K562 (cell line): Measurements from ENCODE around the gene TTC22. TPM values are rescaled to one million over a fixed set of nuclear protein-coding genes. Genes with fewer than 3 reads are reported as not detected.

Experiments used
- ATAC-seq: fragments of 200-7000 bp; cut with Tn5 transposase; 3 replicates; pipeline ENCODE4 v1.9.1; 2020; ENCODE audit warnings: moderate library complexity
- BruUV-seq: library from RNA; stranded (reverse); fragments of 400-500 nt; replicated peaks from 2 replicates; lab custom pipeline; 2021; lab: Mats Ljungman, UMichigan
- CTCF ChIA-PET: fragments of 300-600 bp; formaldehyde crosslinking; extraction: SDS; loops from one replicate; lab custom pipeline; 2021; ENCODE audit warnings: low intra/inter-chr PET ratio; lab: Yijun Ruan, JAX
- POLR2A ChIA-PET: fragments of 300-600, 350-650 bp; sonication (Branson Sonifier 250); formaldehyde crosslinking; extraction: SDS; loops from one replicate; lab custom pipeline; 2021; ENCODE audit warnings: antibody characterized with exemption, inconsistent platforms; lab: Yijun Ruan, JAX
- DNase-seq, 4 experiments: peaks; one replicate each; pipeline versions ENCODE4 v3.0.0 to v3.0.0-alpha.2; 2011 to 2018; ENCODE audit warnings: low spot score in 3 of 4, mixed read lengths in 3 of 4; ENCODE audit errors: extremely low read depth in 1 of 4
- FAIRE-seq: peaks from 2 replicates; lab custom pipeline; 2011; peaks lifted over from hg19 to GRCh38; lab: Jason Lieb, UNC
- H2AFZ ChIP-seq: 2 replicates; pipeline ENCODE4 v1.6.0; 2011; ENCODE audit warnings: low read depth, low read length, control low read depth, inconsistent platforms
- H3K27ac ChIP-seq: fragments of 200-600 bp; 3 replicates; pipeline ENCODE4 v1.8.0; 2011; ENCODE audit warnings: low read depth, mild to moderate bottlenecking, control low read depth, inconsistent platforms, low read length, moderate library complexity, mixed read lengths; ENCODE audit errors: extremely low read depth
- H3K27me3 ChIP-seq, 2 experiments: fragments of 300-600 bp in 1 of 2; 2 replicates in 1 of 2; 3 replicates in 1 of 2; pipeline versions ENCODE4 v1.6.0 to v1.8.0; 2011; ENCODE audit warnings: inconsistent platforms in 2 of 2, low read length in 2 of 2, mild to moderate bottlenecking in 1 of 2, mixed read lengths in 1 of 2, moderate library complexity in 1 of 2; ENCODE audit not compliant: control insufficient read depth in 2 of 2, insufficient read depth in 2 of 2
- H3K36me3 ChIP-seq: fragments of 300-600 bp; 3 replicates; pipeline ENCODE4 v1.8.0; 2011; ENCODE audit warnings: mild to moderate bottlenecking, low read length, inconsistent platforms; ENCODE audit not compliant: control insufficient read depth, insufficient read depth
- H3K4me1 ChIP-seq, 2 experiments: fragments of 200-600 bp in 1 of 2; replicated peaks in 1 of 2; 2 replicates in 1 of 2; 3 replicates in 1 of 2; pipeline versions ENCODE4 v1.5.1 to v1.8.0; 2011; ENCODE audit warnings: inconsistent platforms in 2 of 2, low read length in 2 of 2, mild to moderate bottlenecking in 1 of 2, mixed read lengths in 1 of 2, moderate library complexity in 1 of 2; ENCODE audit not compliant: control insufficient read depth in 2 of 2, insufficient read depth in 2 of 2
- H3K4me2 ChIP-seq: 2 replicates; pipeline ENCODE4 v1.6.1; 2011; ENCODE audit warnings: low read length, control low read depth, inconsistent platforms, mixed read lengths; ENCODE audit not compliant: insufficient read depth
- H3K4me3 ChIP-seq: fragments of 200-600 bp; sonication (generic), shearing (Covaris generic); 2 replicates; pipeline ENCODE4 v1.5.1; 2016; ENCODE audit warnings: control low read depth, inconsistent platforms
- H3K79me2 ChIP-seq: fragments of 200-600 bp; 3 replicates; pipeline ENCODE4 v1.8.0; 2011; ENCODE audit warnings: low read length, inconsistent platforms; ENCODE audit not compliant: control insufficient read depth, insufficient read depth
- H3K9ac ChIP-seq, 2 experiments: 2 replicates each; pipeline versions ENCODE4 v1.6.0 to v1.6.1; 2011; ENCODE audit warnings: low read depth in 2 of 2, low read length in 2 of 2, control low read depth in 1 of 2, inconsistent platforms in 1 of 2, mild to moderate bottlenecking in 1 of 2, mixed read lengths in 1 of 2; ENCODE audit not compliant: insufficient read depth in 1 of 2
- H3K9me1 ChIP-seq: one replicate; pipeline ENCODE4 v1.6.0; 2011; ENCODE audit warnings: inconsistent platforms, mild to moderate bottlenecking, low read length, moderate library complexity; ENCODE audit not compliant: control insufficient read depth, insufficient read depth
- H3K9me3 ChIP-seq: replicated peaks from 2 replicates; pipeline ENCODE4 v1.5.1; 2011; ENCODE audit warnings: low read depth, low read length, inconsistent platforms; ENCODE audit not compliant: control insufficient read depth, insufficient read depth
- H4K20me1 ChIP-seq: replicated peaks from 2 replicates; pipeline ENCODE4 v1.6.1; 2011; ENCODE audit warnings: low read length, inconsistent platforms, mixed read lengths; ENCODE audit not compliant: control insufficient read depth, insufficient read depth
- TAF1 ChIP-seq: IDR thresholded peaks from 2 replicates; pipeline ENCODE4 v1.6.1; 2011; ENCODE audit warnings: mild to moderate bottlenecking, low read length, moderate library complexity; ENCODE audit not compliant: insufficient read depth, control insufficient read depth, severe bottlenecking; ENCODE audit errors: extremely low read depth
- ZNF584 ChIP-seq: fragments of 200-800 bp; sonication (Bioruptor generic); IDR thresholded peaks from 2 replicates; pipeline ENCODE4 v1.6.1; 2016; ENCODE audit warnings: low read depth, mild to moderate bottlenecking, missing genetic modification characterization, missing compliant biosample characterization
- WGBS: fragments of 100-300 bp; shearing (Covaris generic); methylation state at CpG from one replicate; pipeline ENCODE4 v1.1.6; 2016; ENCODE audit warnings: low coverage, mixed read lengths; ENCODE audit not compliant: insufficient coverage; ENCODE audit errors: missing lambda C conversion rate; 5-methylcytosine and 5-hydroxymethylcytosine counted together
- in situ Hi-C: fragments of 300-500 bp; cut with MboI; formaldehyde crosslinking; loops from 4 replicates; pipeline ENCODE4 v1.15.0; 2018; ENCODE audit warnings: inconsistent platforms, mixed read lengths
- intact Hi-C: fragments of 100-400 bp; cut with micrococcal nuclease; formaldehyde crosslinking; loops from 2 replicates; pipeline ENCODE4 v1.14.2; 2022
- polyA plus RNA-seq, 8 experiments: library from polyadenylated mRNA; depleted of rRNA in 4 of 8; stranded (reverse) in 5 of 8; unstranded in 3 of 8; fragments of >200 nt; fragmentation: Nextera tagmentation in 2 of 8; fragmentation: Illumina TruSeq in 1 of 8; extraction: Ambion mirVana in 2 of 8; extraction: Trizol in 1 of 8; gene quantifications; 2 replicates each; pipeline versions ENCODE4 v1.2.1 to v1.2.3, GENCODE V29; 2011 to 2014; ENCODE audit warnings: inconsistent platforms in 1 of 8, missing spikeins in 1 of 8
- total RNA-seq, 7 experiments: library from RNA; depleted of rRNA in 6 of 7; stranded (reverse); fragments of >200 nt in 6 of 7; fragmentation: Illumina TruSeq in 2 of 7; extraction: Trizol in 2 of 7; gene quantifications; 2 replicates each; pipeline versions ENCODE4 v1.2.1 to v1.2.3, GENCODE V29; 2011 to 2021; ENCODE audit warnings: low replicate concordance in 1 of 7
- TF ChIP-seq, protein P1 (sequence below), 2 experiments: fragments of 200-800 bp in 1 of 2; sonication (Bioruptor generic) in 1 of 2; sonication (generic) in 1 of 2; formaldehyde crosslinking in 1 of 2; IDR thresholded peaks in 1 of 2; conservative IDR thresholded peaks in 1 of 2; 2 replicates each; pipeline versions ENCODE4 v1.5.0 to v1.6.1; 2016 to 2020; ENCODE audit warnings: missing compliant biosample characterization in 1 of 2, missing genetic modification characterization in 1 of 2, missing genetic modification reagents in 1 of 2
- TF ChIP-seq, protein P2 (sequence below): fragments of 450-650 bp; formaldehyde crosslinking; IDR thresholded peaks from 2 replicates; pipeline ENCODE4 v1.4.0; 2020; ENCODE audit warnings: mild to moderate bottlenecking, mixed read lengths

TTC22 gene
- total and polyA plus RNA-seq, 9 of the 15 experiments (the other 6 are each of a cell fraction or from before 2014, with no cell fraction given) = 0.07 TPM; not detected in 8

DNA sequence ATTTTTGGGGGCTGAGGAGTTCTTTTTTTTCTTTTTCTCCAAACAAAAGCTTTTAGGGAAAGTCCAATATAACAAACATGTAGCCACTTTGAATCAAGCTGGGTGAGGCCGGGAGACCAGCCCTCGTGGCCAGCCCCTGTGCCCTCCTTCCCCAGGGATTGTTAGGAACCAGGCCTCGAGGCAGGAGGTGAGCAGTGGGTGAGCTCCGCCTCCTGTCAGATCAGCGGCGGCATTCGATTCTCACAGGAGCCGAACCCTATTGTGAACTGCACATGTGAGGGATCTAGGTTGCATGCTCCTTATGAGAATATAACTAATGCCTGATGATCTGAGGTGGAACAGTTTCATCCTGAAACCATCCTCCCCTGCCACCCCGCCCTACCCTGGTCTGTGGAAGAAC, 41.8 kb upstream of the TTC22 start (continued):
- TF ChIP-seq, protein P1, sequence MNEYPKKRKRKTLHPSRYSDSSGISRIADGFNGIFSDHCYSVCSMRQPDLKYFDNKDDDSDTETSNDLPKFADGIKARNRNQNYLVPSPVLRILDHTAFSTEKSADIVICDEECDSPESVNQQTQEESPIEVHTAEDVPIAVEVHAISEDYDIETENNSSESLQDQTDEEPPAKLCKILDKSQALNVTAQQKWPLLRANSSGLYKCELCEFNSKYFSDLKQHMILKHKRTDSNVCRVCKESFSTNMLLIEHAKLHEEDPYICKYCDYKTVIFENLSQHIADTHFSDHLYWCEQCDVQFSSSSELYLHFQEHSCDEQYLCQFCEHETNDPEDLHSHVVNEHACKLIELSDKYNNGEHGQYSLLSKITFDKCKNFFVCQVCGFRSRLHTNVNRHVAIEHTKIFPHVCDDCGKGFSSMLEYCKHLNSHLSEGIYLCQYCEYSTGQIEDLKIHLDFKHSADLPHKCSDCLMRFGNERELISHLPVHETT (CRISPR knock-in tag; conservative IDR thresholded peaks at IDR 0.05 in 1 of 2, IDR thresholded peaks at IDR 0.05 in 1 of 2) = no peak
- TF ChIP-seq, protein P2, sequence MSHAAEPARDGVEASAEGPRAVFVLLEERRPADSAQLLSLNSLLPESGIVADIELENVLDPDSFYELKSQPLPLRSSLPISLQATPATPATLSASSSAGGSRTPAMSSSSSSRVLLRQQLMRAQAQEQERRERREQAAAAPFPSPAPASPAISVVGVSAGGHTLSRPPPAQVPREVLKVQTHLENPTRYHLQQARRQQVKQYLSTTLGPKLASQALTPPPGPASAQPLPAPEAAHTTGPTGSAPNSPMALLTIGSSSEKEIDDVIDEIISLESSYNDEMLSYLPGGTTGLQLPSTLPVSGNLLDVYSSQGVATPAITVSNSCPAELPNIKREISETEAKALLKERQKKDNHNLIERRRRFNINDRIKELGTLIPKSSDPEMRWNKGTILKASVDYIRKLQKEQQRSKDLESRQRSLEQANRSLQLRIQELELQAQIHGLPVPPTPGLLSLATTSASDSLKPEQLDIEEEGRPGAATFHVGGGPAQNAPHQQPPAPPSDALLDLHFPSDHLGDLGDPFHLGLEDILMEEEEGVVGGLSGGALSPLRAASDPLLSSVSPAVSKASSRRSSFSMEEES (CRISPR knock-in tag) = no peak
- TF ChIP-seq ZNF584 = no peak

DNA sequence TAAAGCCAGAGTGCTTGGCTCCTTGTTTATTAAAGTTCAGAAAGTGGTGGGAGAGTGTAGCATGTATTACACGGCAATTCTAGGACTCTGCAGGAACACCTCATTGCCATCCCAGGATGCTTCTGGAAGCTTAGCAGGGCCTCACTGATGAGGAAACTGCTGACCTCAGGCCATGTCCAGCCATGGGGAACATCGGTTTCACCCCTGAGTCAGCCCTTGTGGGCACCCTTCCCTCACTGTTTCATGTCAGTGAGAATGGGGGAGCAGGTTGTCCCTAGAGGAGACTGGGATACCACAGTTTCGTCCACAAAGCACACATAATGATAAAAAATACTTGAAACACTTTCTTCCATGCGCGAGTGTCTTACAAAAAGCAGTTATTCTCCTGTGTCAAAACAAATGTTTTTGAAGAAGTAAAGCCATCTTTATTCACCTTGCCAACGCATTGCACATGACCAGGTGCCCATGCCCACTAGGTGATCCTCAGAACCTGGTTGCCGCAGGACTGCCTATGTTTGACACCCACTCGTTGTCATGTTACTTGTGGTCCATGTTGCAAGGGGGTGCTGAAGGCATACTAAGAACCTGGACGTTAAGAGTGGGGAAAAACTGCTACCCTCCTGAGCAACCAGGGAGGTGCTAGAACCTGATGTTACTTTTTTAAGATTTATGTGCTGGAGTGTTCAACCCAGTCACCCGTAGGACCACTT, 41.2 kb upstream of the TTC22 start:
- POLR2A ChIA-PET = interaction anchor here (0.6 kb wide), 1 partner anchor 21 kb away, joined by 3 read pairs; no protein-coding TSS in a partner anchor
- CTCF ChIA-PET = no interaction called here
- Histone ChIP-seq H3K4me1 (no peaks in the 10 kb centered on the region), H4K20me1 (peaks cover 4% of the 10 kb centered on the region; the same call in 1 of the 2 replicates), H3K27me3 (peaks cover 2 to 3% of the 10 kb centered on the region in 2 experiments; a peak in 1 of 5 replicates), H3K79me2 (no peaks in the 10 kb centered on the region), H3K4me3 (no peak overlapping the region), H3K4me2 (no peak overlapping the region), H3K36me3 (no peaks in the 10 kb centered on the region; the same call in 2 of the 3 replicates), H3K9ac (no peak overlapping the region), H3K27ac (no peak overlapping the region), H2AFZ (no peak overlapping the region), H3K9me3 (no peaks in the 10 kb centered on the region), H3K9me1 (no peaks in the 10 kb centered on the region)
- WGBS = 39% methylated on average over 10 of the region's 10 CpGs
- no peak for ATAC-seq
- in situ Hi-C loops (no loop called here), intact Hi-C loops (no loop called here)
- DNase-seq = no peak
- no peak for TF ChIP-seq TAF1
- BruUV-seq = no TSS peak
- FAIRE-seq = no peak
